Immature natural killer cell (primary cell): ENCODE measurements around the gene CXCL11. TPM values are rescaled to one million over a fixed set of nuclear protein-coding genes. Genes with fewer than 3 reads are reported as not detected.

Source experiments
- DNase-seq, 3 donors: peaks; one replicate each; pipeline ENCODE4 v3.0.0; 2022; ENCODE audit warnings: mixed read lengths in 1 of 3
- H3K27ac Mint-ChIP-seq, 6 donors: one replicate each; pipeline ENCODE4 v1.8.0; 2020; ENCODE audit warnings: mixed read lengths in 6 of 6, mild to moderate bottlenecking in 5 of 6, inconsistent platforms in 4 of 6, moderate library complexity in 3 of 6
- H3K27me3 Mint-ChIP-seq, 3 donors: one replicate each; pipeline ENCODE4 v1.8.0; 2020 to 2021; ENCODE audit warnings: low read depth in 3 of 3, mild to moderate bottlenecking in 3 of 3, mixed read lengths in 3 of 3, moderate library complexity in 3 of 3, inconsistent platforms in 1 of 3
- H3K36me3 Mint-ChIP-seq, 3 donors: one replicate each; pipeline ENCODE4 v1.8.0; 2020; ENCODE audit warnings: mixed read lengths in 3 of 3, inconsistent platforms in 2 of 3, mild to moderate bottlenecking in 2 of 3
- H3K4me1 Mint-ChIP-seq, 2 donors: one replicate each; pipeline ENCODE4 v1.8.0; 2020; ENCODE audit warnings: inconsistent platforms in 2 of 2, mild to moderate bottlenecking in 2 of 2, mixed read lengths in 2 of 2, moderate library complexity in 1 of 2
- H3K4me3 Mint-ChIP-seq, 5 donors: one replicate each; pipeline ENCODE4 v1.8.0; 2020; ENCODE audit warnings: mild to moderate bottlenecking in 5 of 5, mixed read lengths in 5 of 5, inconsistent platforms in 3 of 5, moderate library complexity in 3 of 5
- H3K9me3 Mint-ChIP-seq, 6 donors: one replicate each; pipeline ENCODE4 v1.8.0; 2020; ENCODE audit warnings: mild to moderate bottlenecking in 6 of 6, mixed read lengths in 6 of 6, inconsistent platforms in 4 of 6, moderate library complexity in 3 of 6
- polyA plus RNA-seq, 3 donors: library from polyadenylated mRNA; unstranded; fragments of 300-500 nt; fragmentation: Illumina TruSeq; gene quantifications; one replicate each; pipeline ENCODE4 v1.2.3, GENCODE V29; 2021

CXCL11 gene
- polyA plus RNA-seq, 3 donors from 2014 or later: not detected

DNA sequence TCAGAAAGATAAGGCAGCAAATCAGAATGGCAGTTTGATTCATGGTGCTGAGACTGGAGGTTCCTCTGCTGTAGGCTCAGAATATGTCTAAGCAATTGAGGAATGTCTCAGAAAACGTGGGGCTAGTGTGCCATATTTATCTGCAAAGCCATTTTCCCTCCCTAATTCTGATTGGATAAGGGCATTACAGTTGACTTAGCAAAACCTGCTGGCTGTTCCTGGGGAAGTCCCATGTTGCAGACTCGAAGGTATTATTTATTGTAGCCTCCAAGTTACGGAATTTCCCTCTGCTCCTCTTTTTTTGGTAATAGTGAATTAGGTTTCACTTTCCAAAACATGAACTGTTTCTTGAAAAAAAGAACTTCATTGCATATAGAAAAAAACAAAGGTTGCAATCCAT, 12.5 kb downstream of the CXCL11 start, which contains the start of gene CXCL10:
Gene CXCL10, minus strand, starts transcription at position 109 of the 400 bp plus-strand sequence. Its CDS starts 66 bp downstream, at position 43.
- no peaks in the 10 kb centered on the region for H3K9me3 Mint-ChIP-seq
- peak in 1 of 3 donors; percentile 1 for DNase-seq
- H3K27me3 Mint-ChIP-seq: peaks cover 4 to 9% (median 6%) of the 10 kb centered on the region in 3 donors
- H3K4me1 Mint-ChIP-seq: peaks cover 2 to 18% of the 10 kb centered on the region in 2 donors
- H3K36me3 Mint-ChIP-seq: no peaks in the 10 kb centered on the region
- H3K27ac Mint-ChIP-seq: no peak within 1 kb of the TSS
- H3K4me3 Mint-ChIP-seq: no peak within 1 kb of the TSS

DNA sequence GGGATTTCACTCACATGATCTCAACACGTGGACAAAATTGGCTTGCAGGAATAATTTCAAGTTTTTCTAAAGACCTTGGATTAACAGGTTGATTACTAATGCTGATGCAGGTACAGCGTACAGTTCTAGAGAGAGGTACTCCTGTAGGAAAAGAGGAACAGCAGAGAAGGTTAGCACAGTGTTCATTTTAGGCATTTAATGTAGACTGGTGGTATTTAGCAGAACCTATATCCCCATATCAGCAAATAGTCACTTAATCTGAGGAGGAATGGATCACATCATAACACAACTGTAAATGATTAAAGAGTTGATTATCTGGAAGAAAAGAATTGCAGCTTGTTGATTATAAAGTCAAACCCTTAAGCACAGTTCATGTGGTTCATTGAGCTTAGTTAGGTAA, 13.2 kb downstream of the CXCL11 start:
- H3K27ac Mint-ChIP-seq: no peak overlapping the region
- H3K4me3 Mint-ChIP-seq: no peak overlapping the region
- peaks cover 0 to 11% of the 10 kb centered on the region in 2 donors for H3K4me1 Mint-ChIP-seq
- H3K27me3 Mint-ChIP-seq: peaks cover 4 to 7% (median 6%) of the 10 kb centered on the region in 3 donors
- DNase-seq: no peak
- H3K9me3 Mint-ChIP-seq: no peaks in the 10 kb centered on the region
- H3K36me3 Mint-ChIP-seq: no peaks in the 10 kb centered on the region

DNA sequence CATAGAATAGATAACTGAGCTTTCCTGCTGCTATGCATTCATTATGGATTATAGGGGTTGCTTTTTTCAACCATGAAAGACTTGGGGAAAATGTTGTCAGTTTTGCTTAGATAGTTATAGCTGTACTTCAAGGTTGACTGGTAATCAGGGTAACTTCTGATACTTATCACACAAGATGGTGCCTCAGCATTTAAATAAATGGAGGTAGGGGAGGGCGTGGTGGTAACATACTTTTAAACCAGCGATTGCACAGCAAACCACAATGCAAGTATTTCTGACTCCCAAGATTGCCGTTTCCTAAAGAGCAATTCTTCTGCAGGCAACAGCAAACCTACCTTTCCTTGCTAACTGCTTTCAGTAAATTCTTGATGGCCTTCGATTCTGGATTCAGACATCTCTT, 13.8 kb downstream of the CXCL11 start:
- no peak for DNase-seq
- Mint-ChIP-seq H3K9me3 (no peaks in the 10 kb centered on the region), H3K36me3 (no peaks in the 10 kb centered on the region), H3K27ac (no peak overlapping the region), H3K4me1 (peaks cover 0 to 11% of the 10 kb centered on the region in 2 donors), H3K4me3 (no peak overlapping the region), H3K27me3 (peaks cover 4 to 7% (median 6%) of the 10 kb centered on the region in 3 donors)

DNA sequence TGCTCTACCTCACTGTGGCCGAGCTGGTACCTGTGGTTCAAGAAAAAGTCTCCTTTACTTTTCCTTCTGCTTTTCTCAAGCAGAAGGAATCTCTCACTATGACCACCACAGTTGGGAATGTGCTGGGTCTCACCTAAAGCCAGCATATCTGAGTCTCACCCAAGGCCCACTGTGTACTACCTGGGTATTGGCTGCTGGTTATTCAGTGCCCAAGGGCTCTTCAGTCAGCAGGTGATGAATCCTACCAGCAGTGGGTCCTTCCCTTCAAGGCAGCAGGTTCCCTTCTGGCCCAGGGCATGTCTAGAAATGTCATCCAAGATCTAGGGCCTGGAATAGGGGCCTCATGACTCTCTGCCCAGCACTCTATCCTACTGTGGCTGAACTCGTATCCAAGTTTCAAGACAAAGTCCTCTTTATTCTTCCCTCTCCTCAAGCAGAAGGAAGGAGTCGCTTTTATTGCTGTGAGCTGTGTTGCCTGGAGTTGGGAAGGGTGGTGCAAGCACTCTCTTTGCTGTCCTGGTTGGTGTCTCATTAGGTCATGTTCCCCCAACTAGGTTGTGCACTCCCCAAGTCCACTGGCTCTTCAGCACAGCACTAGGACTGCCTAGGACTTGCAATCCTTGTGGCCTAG, 18.7 kb downstream of the CXCL11 start:
- H3K27me3 Mint-ChIP-seq: peaks cover 0 to 8% (median 2%) of the 10 kb centered on the region in 3 donors
- no peaks in the 10 kb centered on the region for H3K4me1 Mint-ChIP-seq
- H3K9me3 Mint-ChIP-seq: no peaks in the 10 kb centered on the region
- no peak for DNase-seq
- H3K36me3 Mint-ChIP-seq: no peaks in the 10 kb centered on the region
- H3K4me3 Mint-ChIP-seq: no peak overlapping the region
- H3K27ac Mint-ChIP-seq: no peak overlapping the region

DNA sequence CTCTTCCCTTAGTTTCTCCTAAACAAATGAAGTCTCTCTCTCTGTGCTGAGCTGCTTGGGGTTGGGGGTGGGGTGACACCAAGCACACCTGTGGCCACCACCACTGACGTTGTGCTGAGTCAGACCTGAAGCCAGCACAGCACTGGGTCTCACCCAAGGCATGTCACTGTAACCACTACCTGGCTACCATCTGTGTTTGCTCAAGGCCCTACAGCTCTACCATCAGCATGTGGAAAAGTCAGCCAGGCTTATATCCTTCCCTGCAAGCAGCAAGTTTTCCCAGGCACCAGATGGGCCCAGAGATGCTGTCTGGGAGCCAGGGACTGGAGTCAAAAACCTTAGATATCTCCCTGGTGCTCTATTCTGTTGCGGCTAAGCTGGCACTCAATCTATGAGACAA, 19.5 kb downstream of the CXCL11 start:
- DNase-seq: no peak
- Mint-ChIP-seq H3K4me3 (no peak overlapping the region), H3K27ac (no peak overlapping the region), H3K36me3 (no peaks in the 10 kb centered on the region), H3K27me3 (peaks cover 0 to 8% (median 2%) of the 10 kb centered on the region in 3 donors), H3K9me3 (no peaks in the 10 kb centered on the region), H3K4me1 (no peaks in the 10 kb centered on the region)

DNA sequence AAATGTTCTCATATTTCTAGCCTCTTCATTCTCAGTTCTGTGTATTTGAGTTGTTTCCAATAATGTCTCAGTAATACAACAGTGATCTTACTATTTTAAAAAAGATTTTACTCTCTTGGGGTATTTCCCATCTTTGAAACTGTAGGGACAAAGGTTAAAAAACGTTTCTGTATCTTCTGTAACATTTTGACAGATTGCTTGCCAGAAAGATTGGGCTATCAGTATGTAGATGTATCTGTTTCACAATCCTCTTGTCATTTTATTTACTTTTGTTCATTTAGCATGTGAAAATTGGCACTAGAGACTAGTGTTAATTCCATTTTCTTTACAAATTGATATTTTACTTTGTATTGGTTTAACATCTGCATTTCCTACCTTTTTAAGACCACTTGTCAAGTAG, 22.3 kb downstream of the CXCL11 start:
- Mint-ChIP-seq H3K36me3 (no peaks in the 10 kb centered on the region), H3K4me3 (no peak overlapping the region), H3K4me1 (no peaks in the 10 kb centered on the region), H3K9me3 (no peaks in the 10 kb centered on the region), H3K27me3 (peaks cover 0 to 5% (median 2%) of the 10 kb centered on the region in 3 donors), H3K27ac (no peak overlapping the region)
- DNase-seq: no peak

DNA sequence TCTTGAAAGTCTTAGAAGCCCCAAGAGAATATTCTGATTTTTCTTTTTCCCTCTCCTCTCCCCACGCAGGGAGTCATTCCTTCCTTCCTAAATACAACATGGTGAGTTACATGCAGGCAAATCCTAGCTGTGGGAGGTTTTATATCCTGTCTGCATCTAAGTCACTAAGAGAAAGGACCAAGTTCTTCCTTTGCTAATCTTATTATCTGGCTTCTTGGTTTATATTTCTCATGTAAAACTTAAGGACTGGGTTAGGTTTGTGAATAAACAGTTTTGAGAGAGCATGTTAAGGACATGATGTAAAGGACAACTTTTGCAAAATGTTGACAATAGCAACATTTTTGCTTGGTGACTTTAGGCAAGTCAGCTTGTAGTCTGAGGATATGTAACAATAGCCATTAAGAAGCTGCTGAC, 23.5 kb downstream of the CXCL11 start:
- Mint-ChIP-seq H3K36me3 (no peaks in the 10 kb centered on the region), H3K27me3 (peaks cover 0 to 5% (median 2%) of the 10 kb centered on the region in 3 donors), H3K4me3 (no peak overlapping the region), H3K9me3 (no peaks in the 10 kb centered on the region), H3K4me1 (no peaks in the 10 kb centered on the region), H3K27ac (no peak overlapping the region)
- no peak for DNase-seq

DNA sequence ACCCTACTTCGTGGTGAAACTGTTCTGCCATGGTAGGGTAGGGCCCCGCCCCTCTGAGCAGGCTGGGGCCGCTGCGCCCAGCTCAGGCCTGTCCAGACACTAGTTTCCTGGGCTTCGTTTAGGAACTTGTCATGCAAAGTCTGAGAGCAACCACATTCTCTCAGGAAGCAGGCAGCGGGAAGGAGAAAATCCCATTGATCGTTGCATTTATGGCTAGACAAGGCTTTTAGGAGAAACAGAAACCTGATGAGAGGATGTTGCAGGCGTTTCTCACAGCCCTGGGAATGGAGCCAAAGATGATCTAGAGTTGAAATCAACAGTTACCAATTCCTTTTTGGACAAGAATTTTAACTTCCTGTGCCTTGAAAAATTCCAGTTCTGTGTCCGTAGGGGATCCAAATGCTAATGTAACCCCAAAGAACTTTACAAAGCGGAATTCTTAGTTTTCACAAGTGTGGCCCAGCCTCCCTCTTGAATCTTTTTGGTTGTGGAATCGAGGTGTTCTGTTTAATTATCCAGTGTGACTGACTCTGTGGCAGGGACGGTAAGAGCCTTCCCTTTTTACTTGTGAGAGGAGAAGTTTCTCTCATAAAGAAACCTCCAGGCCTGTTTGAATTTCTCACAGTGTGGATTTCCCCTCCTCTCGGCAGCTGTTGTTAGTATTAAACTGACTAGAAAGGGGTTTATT, 24.0 kb downstream of the CXCL11 start:
- no peaks in the 10 kb centered on the region for H3K4me1 Mint-ChIP-seq
- no peak for DNase-seq
- H3K4me3 Mint-ChIP-seq: no peak overlapping the region
- H3K27ac Mint-ChIP-seq: no peak overlapping the region
- H3K27me3 Mint-ChIP-seq: peaks cover 0 to 5% (median 2%) of the 10 kb centered on the region in 3 donors
- H3K9me3 Mint-ChIP-seq: no peaks in the 10 kb centered on the region
- no peaks in the 10 kb centered on the region for H3K36me3 Mint-ChIP-seq

DNA sequence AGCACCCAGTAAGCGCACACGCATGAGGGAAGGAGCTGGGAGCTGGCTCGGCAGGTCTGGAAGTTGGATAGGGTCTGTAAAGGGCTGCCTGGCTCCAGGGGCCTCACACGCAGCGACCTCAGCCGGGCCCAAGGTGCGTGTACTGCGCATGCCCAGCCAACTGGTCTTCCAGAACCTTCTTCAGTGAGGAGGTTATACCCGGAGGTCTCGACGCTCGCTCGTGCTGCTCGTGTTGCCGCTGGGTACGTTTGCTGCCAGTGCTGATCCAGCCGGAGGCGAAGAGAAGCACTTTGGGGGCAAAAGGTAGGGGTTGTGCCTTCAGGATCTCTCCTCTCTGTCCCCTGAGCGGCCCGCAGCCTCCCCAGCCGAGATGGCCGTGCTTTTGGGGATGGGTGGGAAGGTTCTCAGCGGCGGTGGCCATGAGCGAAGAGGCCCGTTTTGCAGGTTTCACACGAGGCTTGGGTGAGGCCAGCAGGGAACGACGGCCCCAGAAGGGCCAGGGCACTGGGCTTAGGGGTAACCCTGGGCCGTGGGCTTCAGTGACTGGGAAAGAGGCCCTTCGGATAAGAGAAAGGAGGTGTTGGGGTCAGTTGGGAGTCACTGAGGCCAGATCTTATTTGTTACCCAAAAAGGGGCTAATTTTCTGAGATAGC, 24.7 kb downstream of the CXCL11 start:
- Mint-ChIP-seq H3K36me3 (no peaks in the 10 kb centered on the region), H3K27me3 (peaks cover 0 to 2% (median 2%) of the 10 kb centered on the region in 3 donors), H3K27ac (no peak overlapping the region), H3K4me1 (no peaks in the 10 kb centered on the region), H3K4me3 (no peak overlapping the region), H3K9me3 (no peaks in the 10 kb centered on the region)
- DNase-seq: no peak

DNA sequence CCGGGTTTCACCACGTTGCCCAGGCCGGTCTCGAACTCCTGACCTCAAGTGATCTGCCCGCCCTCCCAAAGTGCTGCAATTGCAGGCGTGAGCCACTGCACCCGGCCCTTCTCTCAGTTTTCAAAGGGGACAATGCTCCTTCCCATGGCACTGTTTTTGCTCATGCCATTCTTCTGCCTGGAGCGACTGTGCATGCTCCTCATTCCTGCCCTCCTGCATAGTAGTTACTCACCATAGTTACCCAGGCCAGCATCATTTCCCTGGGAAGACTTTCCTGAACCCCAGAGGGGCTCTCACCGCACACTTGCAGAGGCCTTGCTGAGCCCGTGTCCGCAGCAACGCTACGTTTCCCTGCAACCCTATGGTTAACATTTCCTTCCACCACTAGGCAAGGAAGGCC, 25.3 kb downstream of the CXCL11 start:
- DNase-seq: no peak
- H3K36me3 Mint-ChIP-seq: no peaks in the 10 kb centered on the region
- no peaks in the 10 kb centered on the region for H3K4me1 Mint-ChIP-seq
- H3K27ac Mint-ChIP-seq: no peak overlapping the region
- peaks cover 0 to 2% (median 2%) of the 10 kb centered on the region in 3 donors for H3K27me3 Mint-ChIP-seq
- no peaks in the 10 kb centered on the region for H3K9me3 Mint-ChIP-seq
- no peak overlapping the region for H3K4me3 Mint-ChIP-seq

DNA sequence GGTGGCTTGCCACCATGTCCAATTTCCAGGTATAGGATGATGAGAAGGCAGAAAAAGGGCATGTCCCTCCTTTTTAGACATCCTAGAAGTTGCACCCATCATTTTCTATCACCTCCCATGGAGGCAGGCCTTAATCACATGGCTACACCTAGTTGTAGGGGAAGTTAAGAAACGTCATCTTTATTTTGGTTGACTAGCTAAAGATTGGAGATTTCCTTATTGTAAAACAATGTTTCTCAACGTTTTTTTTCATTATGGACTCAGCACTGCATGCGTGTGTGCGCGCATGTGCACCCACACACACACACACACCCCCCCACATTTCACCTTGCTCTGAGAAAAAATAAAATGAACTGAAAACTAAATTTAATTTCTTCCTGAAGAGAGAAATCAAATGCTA, 26.6 kb downstream of the CXCL11 start:
- Mint-ChIP-seq H3K27ac (no peak overlapping the region), H3K9me3 (no peaks in the 10 kb centered on the region), H3K4me3 (no peak overlapping the region), H3K4me1 (no peaks in the 10 kb centered on the region), H3K36me3 (no peaks in the 10 kb centered on the region), H3K27me3 (peaks cover 0 to 2% (median 2%) of the 10 kb centered on the region in 3 donors)
- no peak for DNase-seq

DNA sequence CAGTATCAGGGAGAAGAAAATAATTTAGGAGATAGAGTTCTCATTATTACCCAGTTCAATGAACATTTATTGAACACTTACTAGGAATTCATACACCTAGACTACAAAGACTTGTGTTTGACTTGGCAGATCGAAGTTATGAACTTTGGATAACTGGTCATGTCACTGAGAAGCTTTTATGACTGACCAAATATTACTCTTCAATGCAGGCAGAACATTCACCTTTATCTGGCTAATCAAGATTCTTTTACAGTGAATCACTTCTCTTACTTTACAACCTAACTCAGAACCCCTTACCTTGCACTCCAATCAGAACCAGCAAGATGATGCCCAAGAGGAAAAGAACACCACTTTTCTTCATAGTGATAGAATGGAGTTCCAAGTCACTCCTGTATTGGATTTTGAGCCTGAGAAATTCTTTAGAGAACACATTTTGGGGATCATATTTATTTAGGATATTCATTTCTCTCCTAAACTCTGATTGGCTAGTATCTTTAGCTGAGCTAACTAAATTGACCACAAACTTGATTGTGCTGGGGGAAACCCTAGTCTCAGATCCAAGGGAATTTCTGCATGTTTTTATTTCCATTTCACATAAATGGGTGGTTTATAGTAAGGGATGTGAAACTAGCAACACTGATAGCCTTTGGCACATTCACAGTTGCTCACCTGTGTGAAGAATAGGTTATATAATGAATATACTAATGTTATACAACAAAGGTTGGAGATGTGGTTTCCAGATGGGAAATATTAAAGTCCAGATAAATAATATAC, 28.6 kb downstream of the CXCL11 start, which contains the start of gene CXCL9:
Gene CXCL9, minus strand, starts transcription at position 421 of the 774 bp plus-strand sequence. Its CDS starts 60 bp downstream, at position 361.
- Mint-ChIP-seq H3K4me3 (no peak within 1 kb of the TSS), H3K27me3 (peaks cover 0 to 3% (median 0%) of the 10 kb centered on the region in 3 donors), H3K27ac (no peak within 1 kb of the TSS), H3K36me3 (no peaks in the 10 kb centered on the region), H3K9me3 (no peaks in the 10 kb centered on the region), H3K4me1 (no peaks in the 10 kb centered on the region)
- DNase-seq: no peak

DNA sequence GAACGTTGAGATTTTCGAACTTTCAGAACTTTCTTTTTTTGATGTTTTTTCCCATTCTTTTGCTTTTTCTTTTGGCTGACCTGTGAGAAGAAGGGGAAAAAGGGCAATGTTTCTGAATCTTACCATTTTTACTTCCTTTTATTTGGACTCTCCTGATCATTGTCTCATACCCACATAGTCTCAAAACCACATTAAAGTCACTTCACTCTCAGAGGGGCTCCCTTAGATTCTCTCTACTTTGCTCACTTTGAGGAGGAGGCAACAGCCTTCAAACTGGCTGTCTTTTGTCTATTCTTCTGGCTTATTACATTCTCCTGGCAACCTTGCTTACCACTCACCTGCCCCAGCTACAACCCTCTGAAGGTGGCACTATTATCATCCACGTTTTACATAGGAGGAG, 32.2 kb downstream of the CXCL11 start:
- no peaks in the 10 kb centered on the region for H3K9me3 Mint-ChIP-seq
- H3K27me3 Mint-ChIP-seq: peaks cover 0 to 6% (median 0%) of the 10 kb centered on the region in 3 donors
- H3K36me3 Mint-ChIP-seq: no peaks in the 10 kb centered on the region
- H3K4me3 Mint-ChIP-seq: no peak overlapping the region
- DNase-seq: no peak
- no peaks in the 10 kb centered on the region for H3K4me1 Mint-ChIP-seq
- H3K27ac Mint-ChIP-seq: no peak overlapping the region
